Activated effector memory CD4-positive, alpha-beta T cell treated with anti-CD3 and anti-CD28 coated beads, Interleukin-2, amount 50 U/mL, for 16 hours (primary cell): ENCODE results near the gene CRIM1.

Experiments used
- DNase-seq: peaks from one replicate; pipeline ENCODE4 v3.0.0-alpha.2; 2020

The CRIM1 gene

GRCh38 chr2:36559221-36559942 is 203.8 kb downstream of the CRIM1 start:
- no peak for DNase-seq

- no peak for DNase-seq
Measured at GRCh38 chr2:36560726-36561125, 205.1 kb downstream of the CRIM1 start.

- DNase-seq = no peak
Measured at GRCh38 chr2:36561237-36561944, 205.8 kb downstream of the CRIM1 start.

- DNase-seq = no peak
Measured at GRCh38 chr2:36562240-36562639, 206.7 kb downstream of the CRIM1 start.

GRCh38 chr2:36562973-36563532 is 207.5 kb downstream of the CRIM1 start:
- no peak for DNase-seq

- DNase-seq = no peak
Measured at GRCh38 chr2:36564377-36564930, 208.9 kb downstream of the CRIM1 start.

GRCh38 chr2:36565712-36566111 is 210.1 kb downstream of the CRIM1 start:
- no peak for DNase-seq

- DNase-seq = no peak
Measured at GRCh38 chr2:36566887-36567286, 211.3 kb downstream of the CRIM1 start.

GRCh38 chr2:36567711-36568408 is 212.3 kb downstream of the CRIM1 start:
- no peak for DNase-seq

- no peak for DNase-seq
Measured at GRCh38 chr2:36568516-36569246, 213.1 kb downstream of the CRIM1 start.

GRCh38 chr2:36569267-36569856 is 213.8 kb downstream of the CRIM1 start:
- no peak for DNase-seq

- DNase-seq = no peak
Measured at GRCh38 chr2:36570416-36570815, 214.8 kb downstream of the CRIM1 start.

GRCh38 chr2:36572054-36572718 is 216.6 kb downstream of the CRIM1 start:
- no peak for DNase-seq

- DNase-seq = no peak
Measured at GRCh38 chr2:36572719-36573059, 217.1 kb downstream of the CRIM1 start.

- DNase-seq = no peak
Measured at GRCh38 chr2:36573165-36573564, 217.6 kb downstream of the CRIM1 start.

- no peak for DNase-seq
Measured at GRCh38 chr2:36574560-36574959, 219.0 kb downstream of the CRIM1 start.

- DNase-seq = no peak
Measured at GRCh38 chr2:36577884-36578283, 222.3 kb downstream of the CRIM1 start.

- DNase-seq = no peak
Measured at GRCh38 chr2:36578343-36579296, 223.0 kb downstream of the CRIM1 start.

GRCh38 chr2:36579297-36579664 is 223.7 kb downstream of the CRIM1 start:
- DNase-seq = no peak

GRCh38 chr2:36582538-36582937 is 227.0 kb downstream of the CRIM1 start:
- DNase-seq = no peak

- no peak for DNase-seq
Measured at GRCh38 chr2:36582951-36583350, 227.4 kb downstream of the CRIM1 start.
